ENCODE data around the gene NARS2.
"Not testable (repeated sequence)": the region's sequence is repeated elsewhere in the genome, so short reads cannot be mapped to it uniquely, and the experiment has no call there.

Gene NARS2

DNA sequence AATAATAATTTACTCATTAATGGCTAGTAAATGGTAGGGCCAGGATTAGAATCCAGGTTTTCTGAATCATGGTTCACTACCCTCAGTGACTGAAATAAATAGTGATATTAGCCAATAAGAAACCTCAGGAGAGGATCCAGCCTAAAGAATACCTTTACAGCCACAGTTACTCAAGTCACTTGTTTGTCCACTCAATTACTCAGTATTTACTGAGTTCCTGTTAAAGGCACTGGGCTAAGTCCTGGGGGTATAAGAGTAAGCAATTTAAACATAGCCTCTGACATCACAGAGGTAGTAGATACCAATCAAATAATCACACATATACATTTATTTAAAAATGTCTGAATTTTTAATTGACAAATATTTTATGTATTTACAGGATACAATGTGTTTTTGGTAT, 100.2 kb downstream of the NARS2 start:
- DNase-seq = no peak

DNA sequence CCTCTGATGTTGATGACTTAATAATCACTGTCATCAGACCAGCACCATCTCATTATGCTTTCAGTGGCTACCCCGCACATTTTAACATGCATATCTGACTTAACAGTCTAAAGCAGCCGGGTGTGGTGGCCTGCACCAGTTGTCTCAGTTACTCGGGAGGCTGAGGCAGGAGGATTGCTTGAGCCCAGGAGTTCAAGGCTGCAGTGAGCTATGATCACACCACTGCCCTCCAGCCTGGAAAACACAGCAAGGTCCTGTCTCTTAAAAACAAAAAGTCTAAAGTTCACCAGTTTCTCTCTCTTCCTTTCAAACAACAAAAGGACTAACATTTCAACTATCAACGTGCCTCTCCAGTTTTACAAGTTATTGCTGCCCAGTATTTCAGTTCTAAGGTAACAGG, 101.8 kb downstream of the NARS2 start:
- DNase-seq = no peak

DNA sequence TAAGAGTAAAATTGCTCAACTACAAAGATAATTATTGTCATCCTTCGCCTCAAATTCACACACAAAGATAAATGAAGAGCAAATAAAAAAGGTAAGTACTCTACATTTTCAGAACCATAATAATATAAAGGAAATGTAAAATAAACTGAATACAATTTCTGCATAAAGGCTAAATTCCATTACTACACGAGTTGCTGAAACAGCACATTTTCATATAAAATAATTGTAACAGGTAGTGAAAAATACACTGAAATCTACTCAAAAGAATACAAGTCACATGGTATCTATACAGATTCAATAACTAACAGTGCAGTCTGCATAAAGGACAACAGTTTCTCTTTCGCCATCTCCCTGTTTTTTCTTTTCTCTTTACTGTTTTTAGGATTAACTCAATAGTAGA, 102.3 kb downstream of the NARS2 start:
- no peak for DNase-seq

DNA sequence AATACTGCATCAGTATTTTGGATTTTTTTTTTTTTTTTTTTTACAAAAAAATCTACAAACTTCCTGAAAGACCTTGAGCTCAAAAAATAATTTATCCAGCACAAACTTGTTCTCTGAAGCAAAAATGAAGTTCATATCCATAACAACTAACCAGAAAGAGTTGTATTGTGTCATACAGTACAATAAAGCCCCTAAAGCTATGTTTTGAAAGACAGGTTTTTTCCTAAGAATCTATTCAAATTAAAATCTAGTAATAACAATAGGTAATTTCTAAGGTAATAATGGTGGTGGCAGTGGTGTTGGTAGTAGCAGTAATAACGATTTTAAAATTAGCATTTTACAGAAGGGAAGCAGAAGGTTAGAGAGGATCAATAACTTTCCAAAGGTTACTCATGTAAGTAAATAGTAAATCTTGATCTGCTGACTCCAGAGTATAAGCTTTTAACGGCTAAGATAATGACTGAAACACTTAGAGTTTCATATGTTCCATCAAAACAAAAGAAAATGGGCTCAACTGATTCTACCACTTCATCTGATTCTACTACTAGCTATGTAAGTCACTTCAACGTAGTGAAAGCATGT, 103.7 kb downstream of the NARS2 start:
- no peak for DNase-seq

DNA sequence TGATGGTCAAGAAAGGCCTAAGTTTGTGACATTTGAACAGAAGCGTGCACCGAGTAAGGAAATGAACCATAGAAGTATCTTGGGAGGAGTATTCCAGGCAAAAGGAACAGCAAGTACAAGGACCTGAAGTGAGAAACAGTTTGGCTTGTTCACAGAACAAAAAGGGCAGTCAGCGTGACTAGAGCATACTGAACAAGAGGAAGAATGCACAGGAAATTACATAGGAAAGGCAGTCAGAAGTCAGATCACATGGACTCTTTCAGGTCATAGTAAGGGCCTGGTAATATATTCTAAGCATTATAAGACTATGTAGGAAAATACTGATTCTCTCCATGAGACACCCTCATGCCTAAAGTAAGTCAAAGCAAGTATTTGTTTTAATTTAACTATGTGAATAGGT, 104.8 kb downstream of the NARS2 start:
- no peak for DNase-seq

DNA sequence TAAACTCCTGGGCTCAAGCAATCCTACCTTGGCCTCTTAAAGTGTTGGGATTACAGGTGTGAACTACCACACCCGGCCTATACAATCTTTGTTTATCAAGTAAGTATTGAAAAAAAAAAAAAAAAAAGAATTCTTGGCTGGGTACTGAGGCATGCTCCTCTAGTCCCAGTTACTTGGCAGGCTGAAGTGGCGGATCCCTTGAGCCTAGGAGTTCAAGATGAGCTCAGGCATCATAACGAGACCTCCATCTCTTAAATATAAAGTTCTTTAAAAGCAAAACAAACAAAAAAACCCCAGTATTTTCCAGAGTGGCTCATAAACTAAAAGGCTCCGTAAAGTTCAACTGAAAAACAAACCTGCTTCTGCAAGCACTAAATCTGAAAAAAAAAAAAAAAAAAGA, 106.7 kb downstream of the NARS2 start:
- DNase-seq = no peak

DNA sequence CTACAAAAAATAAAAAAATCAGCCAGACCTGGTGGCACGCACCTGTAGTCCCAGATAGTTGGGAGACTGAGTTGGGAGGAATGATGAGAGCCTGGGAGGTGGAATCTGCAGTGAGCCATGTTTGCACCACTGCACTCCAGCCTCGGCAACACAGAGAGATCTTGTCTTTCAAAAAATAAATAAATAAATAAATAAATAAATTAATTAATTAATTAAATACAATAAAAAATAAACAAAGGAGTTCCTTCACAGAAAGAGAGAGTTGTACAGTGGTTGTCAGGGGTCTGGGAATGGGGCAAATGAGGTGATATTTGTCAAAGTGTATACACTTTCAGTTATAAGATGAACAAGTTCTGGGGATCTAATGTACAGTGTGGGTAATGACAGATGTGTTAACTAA, 107.3 kb downstream of the NARS2 start:
- DNase-seq = no peak

DNA sequence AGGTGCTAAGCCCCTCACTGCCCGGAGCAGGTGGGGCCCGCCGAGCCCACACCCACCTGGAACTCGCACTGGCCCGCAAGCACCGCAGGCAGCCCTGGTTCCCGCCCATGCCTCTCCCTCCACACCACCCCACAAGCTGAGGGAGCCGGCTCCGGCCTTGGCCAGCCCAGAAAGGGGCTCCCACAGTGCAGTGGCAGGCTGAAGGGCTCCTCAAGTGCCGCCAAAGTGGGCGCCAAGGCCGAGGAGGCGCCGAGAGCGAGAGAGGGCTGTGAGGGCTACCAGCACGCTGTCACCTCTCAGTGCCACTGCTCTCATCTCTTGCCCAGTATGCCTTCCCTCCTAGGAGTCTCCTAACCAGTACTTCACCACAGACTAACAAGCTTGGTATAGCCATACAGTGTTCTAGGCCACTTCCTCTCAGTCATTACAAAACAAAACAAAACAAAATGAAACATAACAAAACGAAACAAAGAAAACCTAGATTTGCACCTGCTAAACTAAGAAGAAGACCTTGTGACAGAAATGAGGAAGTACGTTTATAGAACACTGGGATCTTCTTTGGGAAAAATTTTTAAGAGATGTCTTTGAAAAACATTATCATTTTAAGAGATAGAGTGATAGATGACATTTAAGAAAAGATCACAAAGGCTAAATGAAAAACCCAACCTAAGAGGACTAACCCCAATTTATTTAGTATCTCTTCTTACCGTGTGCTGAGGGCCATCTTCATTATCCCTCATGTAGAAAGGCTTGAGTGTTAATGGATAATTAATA, 109.3 kb downstream of the NARS2 start:
- no peak for DNase-seq

DNA sequence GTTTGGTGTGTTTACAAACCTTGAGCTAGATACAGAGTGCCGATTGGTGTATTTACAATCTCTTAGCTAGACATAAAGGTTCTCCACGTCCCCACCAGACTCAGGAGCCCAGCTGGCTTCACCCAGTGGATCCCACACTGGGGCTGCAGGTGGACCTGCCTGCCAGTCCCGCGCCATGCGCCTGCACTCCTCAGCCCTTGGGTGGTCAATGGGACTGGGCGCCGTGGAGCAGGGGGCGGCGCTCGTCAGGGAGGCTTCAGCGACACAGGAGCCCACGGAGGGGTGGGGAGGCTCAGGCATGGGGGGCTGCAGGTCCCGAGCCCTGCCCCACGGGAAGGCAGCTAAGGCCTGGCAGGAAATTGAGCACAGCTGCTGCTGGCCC, 109.9 kb downstream of the NARS2 start:
- not testable (repeated sequence) for DNase-seq

DNA sequence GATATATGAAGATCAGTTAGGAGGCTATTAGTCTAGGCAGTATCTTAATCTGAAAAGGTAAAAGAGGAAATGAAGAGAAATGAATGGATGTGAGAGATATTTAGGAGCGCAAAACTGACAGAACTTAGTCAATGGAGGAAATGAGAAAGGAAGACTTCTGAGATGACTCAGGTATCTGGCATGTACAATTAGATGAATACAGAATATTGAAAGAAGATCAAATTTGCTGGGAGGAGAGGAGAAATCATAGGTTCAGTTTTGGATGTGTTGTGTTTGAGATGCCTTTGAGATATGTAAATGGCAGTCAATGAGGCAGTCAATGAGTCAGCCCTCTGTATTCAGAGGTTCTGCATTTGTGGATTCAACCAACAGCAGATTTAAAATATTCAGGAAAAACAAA, 114.2 kb downstream of the NARS2 start:
- DNase-seq = no peak

DNA sequence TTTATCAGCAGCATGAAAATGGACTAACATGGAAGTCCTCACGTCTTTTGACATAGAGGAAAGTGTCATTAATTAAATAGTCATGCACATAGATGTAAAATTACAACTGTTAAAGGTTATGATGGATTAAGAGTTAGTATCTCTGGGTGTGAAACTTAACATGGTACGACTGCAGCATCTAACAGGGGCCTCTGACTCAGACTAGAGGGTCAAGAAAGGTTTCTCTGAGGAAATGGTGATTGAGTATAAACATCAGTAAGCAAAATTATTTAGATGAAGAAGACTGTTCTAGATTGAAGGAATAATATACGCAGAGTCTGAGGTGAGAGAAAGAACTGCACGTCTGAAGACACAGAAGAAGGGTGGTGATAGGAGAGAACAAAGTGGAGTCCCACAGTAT, 114.9 kb downstream of the NARS2 start:
- no peak for DNase-seq

DNA sequence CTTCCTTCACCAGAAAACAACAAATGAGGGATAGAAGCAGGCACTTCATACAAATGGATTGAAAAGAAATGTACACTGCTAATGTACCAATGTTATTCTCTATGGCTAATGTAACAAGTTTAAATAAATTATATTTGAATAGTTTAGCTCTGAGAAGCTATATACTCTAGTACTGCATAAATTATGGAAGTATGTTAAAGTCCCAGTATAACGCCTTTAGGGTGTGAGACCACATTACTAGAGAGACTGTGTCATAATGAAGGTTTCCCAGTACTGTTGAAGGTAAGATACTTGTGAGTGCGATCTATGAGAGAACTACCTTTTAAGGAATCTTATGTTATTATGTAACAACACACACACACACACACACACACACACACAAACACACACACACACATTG, 117.2 kb downstream of the NARS2 start:
- DNase-seq = no peak

DNA sequence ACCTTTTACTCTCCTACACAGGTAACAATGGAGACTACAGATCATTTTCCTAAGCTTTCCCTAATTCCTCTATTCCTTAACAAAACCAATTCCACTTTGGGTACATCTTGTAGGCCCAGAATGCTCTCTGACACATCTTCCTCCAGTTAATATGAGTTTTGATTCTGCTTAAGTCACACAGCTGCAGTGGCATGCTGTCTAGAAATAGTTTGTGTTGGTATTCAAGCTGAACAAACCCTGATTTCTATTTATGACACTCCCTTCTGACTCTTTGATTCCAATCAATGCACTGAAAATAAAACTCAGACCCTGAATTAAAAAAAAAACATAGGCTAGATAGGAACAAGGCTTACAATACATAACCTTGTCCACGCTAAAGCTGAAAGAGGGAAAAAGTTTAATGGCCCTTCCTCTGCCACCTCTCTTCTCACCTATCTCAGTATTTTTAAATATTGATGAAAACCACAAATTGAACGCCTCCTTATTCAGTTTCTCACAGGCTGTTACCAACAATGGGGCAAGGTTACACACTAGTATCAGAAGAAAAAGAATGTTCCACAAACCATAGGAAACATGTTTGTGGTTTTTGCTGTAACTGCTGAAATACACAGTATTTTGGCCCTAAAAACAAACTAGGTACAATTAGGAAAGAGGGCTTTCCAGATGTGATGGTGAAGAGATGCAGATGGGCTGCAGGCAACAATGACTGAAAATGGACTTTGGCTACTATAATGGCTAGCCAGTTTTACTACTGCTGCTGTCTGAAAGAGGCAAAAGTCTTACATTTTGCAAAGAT, 121.3 kb downstream of the NARS2 start:
- no peak for DNase-seq

DNA sequence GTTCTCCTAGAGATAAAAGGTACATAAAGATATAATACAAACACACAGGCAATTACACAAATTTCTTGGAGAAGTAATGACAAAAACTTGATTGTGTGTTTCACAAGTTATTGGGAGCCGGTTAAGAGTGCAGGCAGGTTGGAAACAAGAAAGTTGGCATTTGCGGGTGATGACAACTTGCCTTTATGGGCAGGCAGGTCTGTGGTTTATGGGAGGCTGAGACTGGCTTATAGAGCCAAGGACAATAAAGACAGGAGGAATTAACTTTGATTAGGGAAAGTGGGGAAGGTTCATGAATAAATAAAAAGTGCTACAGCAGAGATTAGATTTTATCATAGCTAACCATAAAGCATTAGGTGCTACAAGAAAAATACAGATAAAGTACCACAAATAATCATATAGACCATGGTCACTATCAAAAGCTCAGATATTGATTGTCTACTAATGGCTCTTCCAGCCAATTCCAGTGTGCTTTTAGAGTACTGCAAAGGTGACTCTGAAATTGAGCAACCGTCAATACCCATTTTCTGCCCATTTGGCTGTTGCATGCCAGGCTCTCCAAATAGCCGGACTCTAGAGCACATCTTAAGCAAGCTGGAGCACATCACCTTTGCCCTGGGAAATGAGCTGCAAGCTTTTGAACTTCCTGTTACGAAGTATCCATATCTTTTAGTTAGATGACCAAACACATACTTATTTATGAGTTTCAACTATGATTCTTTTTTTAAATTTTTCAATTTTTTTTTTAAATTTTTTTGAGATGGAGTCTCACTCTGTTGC, 123.1 kb downstream of the NARS2 start:
- no peak for DNase-seq

DNA sequence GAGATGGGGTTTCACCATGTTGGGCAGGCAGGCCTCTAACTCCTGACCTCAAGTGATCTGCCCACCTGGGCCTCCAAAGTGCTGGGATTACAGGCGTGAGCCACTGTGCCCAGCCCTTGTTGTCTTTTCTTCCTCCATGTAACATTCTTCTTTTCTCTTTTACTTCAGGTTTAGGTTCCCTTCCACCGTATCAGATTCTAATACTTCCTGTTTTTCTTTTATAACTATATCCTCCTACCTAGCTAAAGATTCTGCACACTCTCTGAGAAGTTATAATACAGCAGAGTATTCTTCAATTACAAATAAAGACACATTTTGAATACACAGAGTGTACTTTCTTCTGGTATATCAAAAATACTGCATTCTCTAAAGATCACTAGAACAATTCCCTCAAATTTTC, 123.8 kb downstream of the NARS2 start:
- no peak for DNase-seq

DNA sequence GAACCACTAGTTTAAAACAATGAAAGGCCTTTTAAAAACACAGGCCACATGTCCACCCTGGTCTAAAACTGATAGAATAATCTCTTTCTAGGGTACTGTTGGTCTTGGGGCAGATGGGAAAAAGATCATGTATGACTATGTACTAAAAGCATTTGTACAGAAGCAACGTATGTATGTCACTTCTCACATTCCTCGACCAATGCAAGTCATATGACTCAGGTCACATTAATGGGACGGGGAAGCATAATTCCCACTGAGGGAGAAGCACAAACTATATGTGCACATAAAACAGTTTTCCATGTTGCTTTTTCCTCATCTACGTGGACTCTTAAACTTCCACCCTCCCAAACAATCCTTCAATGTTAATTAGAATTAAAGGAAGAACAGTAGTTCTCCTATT, 124.8 kb downstream of the NARS2 start:
- DNase-seq = no peak

DNA sequence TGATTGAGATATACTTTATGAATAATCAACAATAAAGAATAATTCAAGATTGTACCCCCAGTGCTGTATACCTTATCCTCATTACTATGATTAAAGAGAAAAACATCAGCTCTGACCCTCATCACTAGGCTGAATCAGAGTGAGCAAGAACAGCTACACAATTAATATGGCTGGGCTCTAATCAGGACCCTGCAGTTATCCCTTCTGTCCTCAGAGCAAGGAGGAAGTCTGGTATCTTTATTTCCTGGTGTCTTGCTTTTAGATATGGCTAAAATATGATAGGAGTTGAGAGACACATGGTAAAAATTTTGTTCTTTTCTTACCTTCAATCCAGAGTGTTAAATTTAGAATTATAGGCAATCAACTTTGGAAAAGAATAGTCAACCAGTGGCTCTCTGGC, 128.5 kb downstream of the NARS2 start:
- no peak for DNase-seq

DNA sequence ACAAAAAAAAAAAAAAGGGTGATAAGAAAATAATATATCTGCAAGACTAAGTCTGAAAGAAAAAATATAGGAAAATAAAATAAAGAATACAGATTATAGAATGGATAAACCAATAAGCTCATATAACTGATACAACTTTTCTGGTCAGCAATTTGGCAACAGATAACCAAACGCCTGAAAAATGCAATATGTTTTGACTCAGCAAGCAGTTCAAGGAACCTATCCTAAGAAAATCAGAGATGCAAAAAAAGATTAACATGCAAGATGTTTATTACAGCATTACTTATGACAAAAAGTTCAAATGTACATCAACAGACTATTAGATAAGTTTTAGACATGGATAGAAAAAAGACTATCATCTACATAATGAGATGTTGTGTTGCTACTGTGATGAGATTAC, 129.9 kb downstream of the NARS2 start:
- no peak for DNase-seq

DNA sequence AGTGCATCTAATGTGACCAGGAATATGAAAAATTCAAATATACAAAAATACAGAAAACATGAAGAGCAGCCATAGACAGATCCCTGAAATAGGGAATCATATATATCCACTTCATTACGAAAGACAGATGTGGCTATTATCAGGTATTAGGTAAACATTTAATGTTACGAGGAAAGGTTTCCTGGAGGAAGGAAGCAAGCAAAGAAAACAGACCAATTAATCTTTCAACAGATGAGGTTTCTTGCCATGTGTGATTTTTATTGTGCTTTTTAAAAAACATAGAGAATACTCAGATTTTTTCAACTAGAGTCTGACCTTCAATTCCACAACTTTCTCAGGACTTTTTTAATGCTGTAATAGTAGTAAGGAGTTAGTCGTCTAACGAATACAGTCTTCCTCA, 132.7 kb downstream of the NARS2 start:
- DNase-seq = no peak

DNA sequence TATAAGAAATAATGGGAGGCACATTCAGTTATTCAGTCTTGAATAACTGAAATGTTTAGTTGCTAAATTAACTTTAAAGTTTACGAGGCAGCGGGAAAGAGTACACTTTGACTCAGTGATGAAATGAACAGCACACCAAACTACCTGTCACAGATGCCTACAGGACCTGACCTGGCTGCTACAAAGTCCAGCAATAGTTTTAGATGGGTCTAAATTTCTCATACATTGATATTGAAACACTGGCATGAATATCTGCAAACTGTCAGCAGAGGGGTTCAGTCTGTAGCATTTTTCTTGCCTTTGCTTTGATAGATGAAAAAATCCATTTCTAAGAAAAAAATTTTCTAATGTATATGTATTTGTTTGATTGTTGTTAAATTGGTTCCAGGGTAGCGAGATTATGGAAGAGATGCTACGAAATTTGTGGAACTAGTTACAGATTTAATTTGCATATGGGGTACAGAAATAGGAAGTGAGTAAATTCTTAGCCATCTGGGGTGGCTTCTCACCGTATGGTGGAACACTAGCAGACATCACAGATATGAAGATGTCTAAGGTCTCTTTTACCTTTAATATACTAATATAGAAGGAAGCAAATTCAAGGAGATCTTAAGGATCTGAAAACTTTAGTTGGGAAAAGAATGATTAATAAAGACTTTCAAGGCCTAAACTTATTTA, 136.2 kb downstream of the NARS2 start:
- no peak for DNase-seq

DNA sequence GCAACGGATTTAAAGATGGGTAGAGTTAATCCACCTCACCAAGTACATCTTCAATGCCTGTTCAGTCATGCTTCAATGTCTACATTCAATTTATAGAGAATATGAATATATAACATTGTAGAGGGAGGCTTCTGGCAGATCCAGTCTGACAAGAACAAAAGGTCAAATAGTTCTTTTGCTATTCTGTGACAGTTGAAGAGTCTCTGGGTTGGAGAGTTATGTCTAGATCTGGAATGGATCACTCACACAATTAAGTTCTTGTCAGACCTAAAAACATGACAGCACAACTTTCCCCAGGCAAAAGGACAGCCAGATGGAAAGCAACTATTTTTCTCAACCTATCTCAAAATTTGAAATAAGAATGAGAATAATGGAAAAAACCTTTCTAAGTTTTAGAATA, 141.7 kb downstream of the NARS2 start:
- no peak for DNase-seq

DNA sequence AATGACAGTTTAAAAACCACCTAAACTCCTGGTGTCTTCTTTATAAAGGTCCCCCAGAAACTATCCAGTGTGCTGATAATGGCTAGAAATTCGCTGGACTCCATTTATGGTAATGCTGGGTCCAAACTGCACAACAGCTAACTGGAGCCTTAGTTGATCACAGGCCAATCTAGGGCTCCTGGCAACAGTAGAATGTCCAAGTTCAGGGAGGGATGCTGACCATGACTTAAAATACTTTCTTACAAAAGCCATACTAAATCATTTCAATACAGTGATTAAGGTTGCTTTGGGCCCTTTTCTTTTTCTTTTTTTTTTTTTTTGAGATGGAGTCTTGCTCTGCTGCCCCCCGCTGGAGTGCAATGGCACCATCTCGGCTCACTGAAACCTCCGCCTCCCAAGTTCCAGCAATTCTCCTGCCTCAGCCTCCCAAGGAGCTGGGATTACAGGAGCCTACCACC, 142.6 kb downstream of the NARS2 start:
- peak in 1 of 2 experiments; percentile 15 for DNase-seq

DNA sequence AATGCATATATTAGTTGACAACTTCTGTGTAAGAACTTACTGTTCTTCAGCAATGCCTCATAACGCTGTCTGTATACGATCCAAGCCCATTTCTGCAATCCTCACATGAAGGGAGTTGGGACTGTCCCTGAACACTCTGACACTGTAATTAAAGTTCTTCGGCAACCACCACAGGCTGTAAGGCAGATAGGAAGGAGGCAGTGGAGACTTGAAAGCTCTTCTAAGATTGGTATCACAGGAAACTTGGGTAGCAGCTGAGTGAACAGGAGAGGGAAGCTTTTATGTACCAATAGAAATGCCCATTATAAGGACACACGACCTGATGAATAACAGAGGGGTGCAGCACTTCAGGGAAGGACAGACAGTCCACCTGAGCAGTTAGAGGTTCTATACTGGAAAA, 145.0 kb downstream of the NARS2 start:
- DNase-seq = no peak
